K562 (cell line): ENCODE results near the gene RNF39. TPM values are rescaled to one million over a fixed set of nuclear protein-coding genes. Genes with fewer than 3 reads are reported as not detected.

Experiments used
- CREM ChIP-seq: IDR thresholded peaks from 2 replicates; pipeline ENCODE4 v1.6.1; 2014; ENCODE audit warnings: antibody characterized with exemption, low read depth
- ETV1 ChIP-seq: fragments of 450-650 bp; conservative IDR thresholded peaks from 2 replicates; pipeline ENCODE4 v1.6.1; 2016; ENCODE audit warnings: missing genetic modification characterization, control low read depth, low read depth, missing compliant biosample characterization
- NBN ChIP-seq: fragments of 450-650 bp; IDR thresholded peaks from 2 replicates; pipeline ENCODE4 v1.6.1; 2016; ENCODE audit warnings: low read depth, mild to moderate bottlenecking
- REST ChIP-seq, 2 experiments: fragments of 450-650 bp; formaldehyde crosslinking in 1 of 2; IDR thresholded peaks; 2 replicates each; pipeline versions ENCODE4 v1.4.0 to v1.6.1; 2014 to 2020; ENCODE audit warnings: mild to moderate bottlenecking in 2 of 2, borderline replicate concordance in 1 of 2, low read depth in 1 of 2
- THRB ChIP-seq: fragments of 450-650 bp; formaldehyde crosslinking; conservative IDR thresholded peaks from 2 replicates; pipeline ENCODE4 v1.4.0; 2022; ENCODE audit warnings: mild to moderate bottlenecking, missing genetic modification characterization
- VEZF1 ChIP-seq: fragments of 200-800 bp; sonication (Bioruptor generic); IDR thresholded peaks from 2 replicates; pipeline ENCODE4 v1.6.1; 2017; ENCODE audit warnings: missing genetic modification characterization, missing compliant biosample characterization
- YY1 ChIP-seq, 3 experiments: IDR thresholded peaks; 2 replicates each; pipeline ENCODE4 v1.6.1; 2011; ENCODE audit warnings: low read length in 2 of 3, mild to moderate bottlenecking in 2 of 3, moderate library complexity in 2 of 3, borderline replicate concordance in 1 of 3, control low read depth in 1 of 3, low read depth in 1 of 3; ENCODE audit not compliant: insufficient read depth in 3 of 3, insufficient replicate concordance in 2 of 3, control insufficient read depth in 1 of 3, insufficient read length in 1 of 3; ENCODE audit errors: extremely low read depth in 1 of 3
- polyA plus RNA-seq, 8 experiments: library from polyadenylated mRNA; depleted of rRNA in 4 of 8; stranded (reverse) in 5 of 8; unstranded in 3 of 8; fragments of >200 nt; fragmentation: Nextera tagmentation in 2 of 8; fragmentation: Illumina TruSeq in 1 of 8; extraction: Ambion mirVana in 2 of 8; extraction: Trizol in 1 of 8; gene quantifications; 2 replicates each; pipeline versions ENCODE4 v1.2.1 to v1.2.3, GENCODE V29; 2011 to 2014; ENCODE audit warnings: inconsistent platforms in 1 of 8, missing spikeins in 1 of 8
- total RNA-seq, 7 experiments: library from RNA; depleted of rRNA in 6 of 7; stranded (reverse); fragments of >200 nt in 6 of 7; fragmentation: Illumina TruSeq in 2 of 7; extraction: Trizol in 2 of 7; gene quantifications; 2 replicates each; pipeline versions ENCODE4 v1.2.1 to v1.2.3, GENCODE V29; 2011 to 2021; ENCODE audit warnings: low replicate concordance in 1 of 7
- TF ChIP-seq, protein P1 (sequence below): sonication (generic); formaldehyde crosslinking; IDR thresholded peaks from 2 replicates; pipeline ENCODE4 v1.8.0; 2022; ENCODE audit warnings: missing genetic modification reagents, mild to moderate bottlenecking, moderate library complexity, borderline replicate concordance
- TF ChIP-seq, protein P2 (sequence below): sonication (generic); formaldehyde crosslinking; IDR thresholded peaks from 2 replicates; pipeline ENCODE4 v1.8.1; 2023; ENCODE audit warnings: mild to moderate bottlenecking, missing genetic modification reagents

RNF39 gene
- total and polyA plus RNA-seq, 9 of the 15 experiments (the other 6 are each of a cell fraction or from before 2014, with no cell fraction given): not detected

- TF ChIP-seq REST (IDR thresholded peaks at IDR 0.05; ENCODE audit: borderline replicate concordance) (peak; percentile 81), REST (CRISPR knock-in tag; IDR thresholded peaks at IDR 0.05; ENCODE audit: low read depth) (no peak), NBN (peak; percentile 17; the same call in 1 of the 2 replicates), YY1 (IDR thresholded peaks at IDR 0.05; ENCODE audit: borderline replicate concordance in 1 of 3, control insufficient read depth in 1 of 3, extremely low read depth in 1 of 3, insufficient read depth in 3 of 3, insufficient read length in 1 of 3, insufficient replicate concordance in 2 of 3, low read depth in 1 of 3, low read length in 2 of 3) (peak in 2 of 3 experiments; percentile 14 to 44), VEZF1 (CRISPR knock-in tag) (peak; percentile 65; the same call in 1 of the 2 replicates), THRB (CRISPR knock-in tag) (0 out of 2 replicates have a peak, but pooled peaks have one; percentile 64), ETV1 (tag) (peak; percentile 58), CREM (peak; percentile 44)
- TF ChIP-seq, protein P1, sequence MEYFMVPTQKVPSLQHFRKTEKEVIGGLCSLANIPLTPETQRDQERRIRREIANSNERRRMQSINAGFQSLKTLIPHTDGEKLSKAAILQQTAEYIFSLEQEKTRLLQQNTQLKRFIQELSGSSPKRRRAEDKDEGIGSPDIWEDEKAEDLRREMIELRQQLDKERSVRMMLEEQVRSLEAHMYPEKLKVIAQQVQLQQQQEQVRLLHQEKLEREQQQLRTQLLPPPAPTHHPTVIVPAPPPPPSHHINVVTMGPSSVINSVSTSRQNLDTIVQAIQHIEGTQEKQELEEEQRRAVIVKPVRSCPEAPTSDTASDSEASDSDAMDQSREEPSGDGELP (CRISPR knock-in tag): peak; percentile 94
- TF ChIP-seq, protein P2, sequence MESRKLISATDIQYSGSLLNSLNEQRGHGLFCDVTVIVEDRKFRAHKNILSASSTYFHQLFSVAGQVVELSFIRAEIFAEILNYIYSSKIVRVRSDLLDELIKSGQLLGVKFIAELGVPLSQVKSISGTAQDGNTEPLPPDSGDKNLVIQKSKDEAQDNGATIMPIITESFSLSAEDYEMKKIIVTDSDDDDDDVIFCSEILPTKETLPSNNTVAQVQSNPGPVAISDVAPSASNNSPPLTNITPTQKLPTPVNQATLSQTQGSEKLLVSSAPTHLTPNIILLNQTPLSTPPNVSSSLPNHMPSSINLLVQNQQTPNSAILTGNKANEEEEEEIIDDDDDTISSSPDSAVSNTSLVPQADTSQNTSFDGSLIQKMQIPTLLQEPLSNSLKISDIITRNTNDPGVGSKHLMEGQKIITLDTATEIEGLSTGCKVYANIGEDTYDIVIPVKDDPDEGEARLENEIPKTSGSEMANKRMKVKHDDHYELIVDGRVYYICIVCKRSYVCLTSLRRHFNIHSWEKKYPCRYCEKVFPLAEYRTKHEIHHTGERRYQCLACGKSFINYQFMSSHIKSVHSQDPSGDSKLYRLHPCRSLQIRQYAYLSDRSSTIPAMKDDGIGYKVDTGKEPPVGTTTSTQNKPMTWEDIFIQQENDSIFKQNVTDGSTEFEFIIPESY: no peak
These were observed 27.7 kb upstream of the RNF39 start (continued) for GRCh38 chr6:30102970-30103871.
